ENCODE measurements around the gene XYLT1. TPM values are rescaled to one million over a fixed set of nuclear protein-coding genes. Genes with fewer than 3 reads are reported as not detected.

XYLT1 gene
- polyA plus RNA-seq, 2 donors, result 3.0 TPM

- peaks cover 3 to 7% of the 10 kb centered on the region in 2 donors for H3K4me1 ChIP-seq (ENCODE audit: control insufficient read depth in 2 of 2, insufficient read depth in 2 of 2, low read length in 1 of 2)
- H3K27ac ChIP-seq (ENCODE audit: low read depth in 2 of 2, low read length in 1 of 2), result peak overlapping the region; percentile 94 to 96
- no peaks in the 10 kb centered on the region for H3K27me3 ChIP-seq (ENCODE audit: control insufficient read depth in 1 of 2, insufficient read depth in 2 of 2, low read length in 2 of 2)
- 72 to 74% methylated on average over 15 of the region's 15 CpGs for WGBS, 2 donors
- no peak overlapping the region for H3K4me3 ChIP-seq (ENCODE audit: low read depth in 1 of 2, low read length in 2 of 2)
- H3K9me3 ChIP-seq (ENCODE audit: control insufficient read depth in 2 of 2, insufficient read depth in 1 of 2, low read depth in 1 of 2, low read length in 1 of 2), result no peaks in the 10 kb centered on the region
- H3K36me3 ChIP-seq (ENCODE audit: control insufficient read depth in 2 of 2, insufficient read depth in 2 of 2, low read length in 1 of 2), result no peaks in the 10 kb centered on the region
Measured at GRCh38 chr16:17471719-17472461, 1.1 kb upstream of the XYLT1 start.

DNA sequence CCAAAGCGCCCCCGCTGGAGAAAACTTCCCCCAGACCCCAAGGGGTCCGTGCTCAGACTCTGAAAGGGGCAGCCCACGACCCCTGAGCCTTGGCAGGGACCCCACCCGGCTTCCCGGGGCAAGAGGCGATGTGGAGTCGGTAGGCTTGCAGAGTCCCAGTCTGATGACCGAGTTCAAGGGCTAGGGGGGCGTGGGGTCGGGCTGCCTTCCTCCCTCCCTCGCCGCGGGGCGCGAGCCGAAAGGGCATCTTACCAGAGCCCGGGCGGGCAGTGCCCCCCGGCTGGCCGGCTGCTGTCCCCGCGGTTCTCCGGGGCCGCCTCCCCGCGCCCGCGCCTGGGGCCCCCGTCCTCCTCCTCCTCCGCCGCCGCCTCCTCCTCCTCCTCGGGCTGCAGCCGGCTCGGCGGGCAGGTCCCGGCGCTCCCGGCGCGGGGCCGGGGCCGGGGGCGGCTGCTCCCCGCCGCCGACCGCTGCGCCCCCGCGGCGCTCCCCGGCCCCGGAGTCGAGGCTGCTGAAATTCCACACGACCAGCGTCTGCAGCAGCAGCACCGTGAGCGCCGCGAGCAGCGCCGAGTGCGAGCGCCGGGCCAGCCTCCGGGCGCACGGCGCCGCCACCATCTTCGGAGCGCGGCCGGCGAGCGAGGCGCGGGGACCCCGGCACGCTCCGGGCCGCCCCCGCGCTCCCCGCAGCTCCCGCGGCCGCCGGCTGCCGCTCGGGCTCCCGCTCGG lies 415 bp downstream of the XYLT1 start:
- H3K36me3 ChIP-seq (ENCODE audit: control insufficient read depth in 2 of 2, insufficient read depth in 2 of 2, low read length in 1 of 2), result no peaks in the 10 kb centered on the region
- H3K4me3 ChIP-seq (ENCODE audit: low read depth in 1 of 2, low read length in 2 of 2), result peak overlapping the region; percentile 61 to 95
- H3K4me1 ChIP-seq (ENCODE audit: control insufficient read depth in 2 of 2, insufficient read depth in 2 of 2, low read length in 1 of 2), result peaks cover 3 to 7% of the 10 kb centered on the region in 2 donors
- no peaks in the 10 kb centered on the region for H3K9me3 ChIP-seq (ENCODE audit: control insufficient read depth in 2 of 2, insufficient read depth in 1 of 2, low read depth in 1 of 2, low read length in 1 of 2)
- WGBS, 2 donors, result 0 to 1% methylated on average over 38 to 95 of the region's 95 CpGs
- H3K27me3 ChIP-seq (ENCODE audit: control insufficient read depth in 1 of 2, insufficient read depth in 2 of 2, low read length in 2 of 2), result no peaks in the 10 kb centered on the region
- H3K27ac ChIP-seq (ENCODE audit: low read depth in 2 of 2, low read length in 1 of 2), result peak overlapping the region; percentile 94 to 96

DNA sequence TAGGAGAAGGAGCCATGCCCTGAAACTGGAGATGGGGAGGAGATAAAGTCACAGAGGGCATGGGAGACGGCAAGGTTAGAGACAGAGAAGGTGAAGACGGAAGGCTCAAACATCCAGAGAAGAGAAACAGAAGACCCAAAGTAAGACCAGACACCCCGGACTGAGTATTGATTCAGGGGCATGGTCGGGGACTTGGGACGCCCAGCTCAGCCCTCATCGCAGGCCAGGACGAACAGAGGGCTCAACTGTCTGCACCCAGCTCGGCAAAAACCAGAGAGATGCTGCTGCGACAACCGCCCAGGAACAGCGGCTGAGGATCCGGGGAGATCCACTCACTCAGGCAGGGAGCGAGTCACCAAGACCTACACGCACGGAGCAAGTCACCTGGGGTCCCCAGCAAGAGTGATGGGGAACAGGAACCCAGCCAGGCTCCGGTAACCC lies 999 bp downstream of the XYLT1 start:
- Histone ChIP-seq H3K4me3 (ENCODE audit: low read depth in 1 of 2, low read length in 2 of 2) (peak overlapping the region; percentile 61 to 95), H3K27me3 (ENCODE audit: control insufficient read depth in 1 of 2, insufficient read depth in 2 of 2, low read length in 2 of 2) (no peaks in the 10 kb centered on the region), H3K36me3 (ENCODE audit: control insufficient read depth in 2 of 2, insufficient read depth in 2 of 2, low read length in 1 of 2) (no peaks in the 10 kb centered on the region), H3K9me3 (ENCODE audit: control insufficient read depth in 2 of 2, insufficient read depth in 1 of 2, low read depth in 1 of 2, low read length in 1 of 2) (no peaks in the 10 kb centered on the region), H3K4me1 (ENCODE audit: control insufficient read depth in 2 of 2, insufficient read depth in 2 of 2, low read length in 1 of 2) (peaks cover 3 to 7% of the 10 kb centered on the region in 2 donors), H3K27ac (ENCODE audit: low read depth in 2 of 2, low read length in 1 of 2) (peak overlapping the region; percentile 2 to 94)
- WGBS, 2 donors, result 3 to 5% methylated on average over 16 of the region's 16 CpGs

GRCh38 chr16:17469011-17469740 lies 1.6 kb downstream of the XYLT1 start:
- H3K4me1 ChIP-seq (ENCODE audit: control insufficient read depth in 2 of 2, insufficient read depth in 2 of 2, low read length in 1 of 2), result peaks cover 3 to 7% of the 10 kb centered on the region in 2 donors
- H3K27me3 ChIP-seq (ENCODE audit: control insufficient read depth in 1 of 2, insufficient read depth in 2 of 2, low read length in 2 of 2), result no peaks in the 10 kb centered on the region
- WGBS, 2 donors, result 30 to 37% methylated on average over 18 of the region's 18 CpGs
- H3K27ac ChIP-seq (ENCODE audit: low read depth in 2 of 2, low read length in 1 of 2), result peak overlapping the region; percentile 2 to 56
- H3K9me3 ChIP-seq (ENCODE audit: control insufficient read depth in 2 of 2, insufficient read depth in 1 of 2, low read depth in 1 of 2, low read length in 1 of 2), result no peaks in the 10 kb centered on the region
- peak overlapping the region; percentile 61 to 95 for H3K4me3 ChIP-seq (ENCODE audit: low read depth in 1 of 2, low read length in 2 of 2)
- no peaks in the 10 kb centered on the region for H3K36me3 ChIP-seq (ENCODE audit: control insufficient read depth in 2 of 2, insufficient read depth in 2 of 2, low read length in 1 of 2)

DNA sequence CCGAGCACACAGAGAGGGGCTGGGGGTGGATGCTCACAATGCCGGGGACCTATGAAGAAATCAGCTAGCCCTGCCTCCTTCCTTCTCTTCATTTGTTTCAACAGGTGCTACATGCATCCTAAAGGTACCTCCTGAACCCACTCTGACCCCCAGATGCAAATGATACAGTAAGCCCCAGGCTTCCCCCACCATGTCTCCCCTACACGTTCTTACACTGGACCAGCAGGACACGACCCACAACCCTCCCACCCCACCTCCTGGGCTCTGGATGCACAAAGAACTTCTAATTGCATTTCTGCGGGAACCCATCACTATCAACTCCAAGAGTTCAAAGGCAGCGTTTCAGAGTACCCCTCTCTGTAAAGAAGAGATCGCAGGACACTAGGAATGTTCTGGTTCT lies 2.1 kb downstream of the XYLT1 start:
- Histone ChIP-seq H3K9me3 (ENCODE audit: control insufficient read depth in 2 of 2, insufficient read depth in 1 of 2, low read depth in 1 of 2, low read length in 1 of 2) (no peaks in the 10 kb centered on the region), H3K4me1 (ENCODE audit: control insufficient read depth in 2 of 2, insufficient read depth in 2 of 2, low read length in 1 of 2) (peaks cover 3 to 7% of the 10 kb centered on the region in 2 donors), H3K4me3 (ENCODE audit: low read depth in 1 of 2, low read length in 2 of 2) (peak overlapping the region in 1 of 2 donors; percentile 95), H3K27ac (ENCODE audit: low read depth in 2 of 2, low read length in 1 of 2) (peak overlapping the region in 1 of 2 donors; percentile 36), H3K27me3 (ENCODE audit: control insufficient read depth in 1 of 2, insufficient read depth in 2 of 2, low read length in 2 of 2) (no peaks in the 10 kb centered on the region), H3K36me3 (ENCODE audit: control insufficient read depth in 2 of 2, insufficient read depth in 2 of 2, low read length in 1 of 2) (no peaks in the 10 kb centered on the region)
- 58 to 60% methylated on average over 7 of the region's 7 CpGs for WGBS, 2 donors

DNA sequence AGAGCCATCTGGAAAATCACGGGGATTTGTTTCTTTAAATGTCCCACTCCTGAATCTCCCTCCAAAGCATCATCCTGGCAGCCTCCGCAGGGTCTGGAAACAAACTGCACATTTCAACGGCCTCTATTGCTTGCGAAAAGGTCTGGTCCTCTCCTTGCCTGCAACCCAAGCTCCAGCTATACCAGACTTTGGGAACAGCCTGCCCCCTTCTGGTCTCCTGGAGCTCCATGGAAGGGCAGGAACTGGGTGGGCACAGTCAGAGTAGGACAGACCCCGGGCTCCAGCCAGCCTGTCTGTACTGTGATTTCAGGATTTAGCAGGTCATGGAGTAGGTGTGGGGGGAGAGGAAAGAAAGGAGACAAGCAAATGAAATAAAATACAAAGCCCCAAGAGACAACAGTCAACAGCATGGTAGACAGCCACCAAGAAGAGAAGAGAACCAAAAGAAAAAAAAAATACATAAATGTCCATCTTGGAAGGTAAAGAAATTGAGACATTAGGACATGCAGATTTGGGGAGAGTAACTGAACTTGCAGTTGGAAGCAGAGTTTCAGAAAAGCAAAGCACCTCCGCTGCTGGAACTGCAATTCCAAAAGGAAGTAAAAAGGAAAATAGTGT lies 2.7 kb downstream of the XYLT1 start:
- H3K4me3 ChIP-seq (ENCODE audit: low read depth in 1 of 2, low read length in 2 of 2), result peak overlapping the region in 1 of 2 donors; percentile 95
- no peaks in the 10 kb centered on the region for H3K36me3 ChIP-seq (ENCODE audit: control insufficient read depth in 2 of 2, insufficient read depth in 2 of 2, low read length in 1 of 2)
- WGBS, 2 donors, result 42 to 43% methylated on average over 6 of the region's 6 CpGs
- H3K4me1 ChIP-seq (ENCODE audit: control insufficient read depth in 2 of 2, insufficient read depth in 2 of 2, low read length in 1 of 2), result peaks cover 3 to 7% of the 10 kb centered on the region in 2 donors
- no peaks in the 10 kb centered on the region for H3K9me3 ChIP-seq (ENCODE audit: control insufficient read depth in 2 of 2, insufficient read depth in 1 of 2, low read depth in 1 of 2, low read length in 1 of 2)
- no peaks in the 10 kb centered on the region for H3K27me3 ChIP-seq (ENCODE audit: control insufficient read depth in 1 of 2, insufficient read depth in 2 of 2, low read length in 2 of 2)
- H3K27ac ChIP-seq (ENCODE audit: low read depth in 2 of 2, low read length in 1 of 2), result no peak overlapping the region

- no peak overlapping the region for H3K4me3 ChIP-seq (ENCODE audit: low read depth in 1 of 2, low read length in 2 of 2)
- no peaks in the 10 kb centered on the region for H3K9me3 ChIP-seq (ENCODE audit: control insufficient read depth in 2 of 2, insufficient read depth in 1 of 2, low read depth in 1 of 2, low read length in 1 of 2)
- H3K27ac ChIP-seq (ENCODE audit: low read depth in 2 of 2, low read length in 1 of 2), result no peak overlapping the region
- H3K36me3 ChIP-seq (ENCODE audit: control insufficient read depth in 2 of 2, insufficient read depth in 2 of 2, low read length in 1 of 2), result no peaks in the 10 kb centered on the region
- 77 to 86% methylated on average over 8 of the region's 8 CpGs for WGBS, 2 donors
- H3K4me1 ChIP-seq (ENCODE audit: control insufficient read depth in 2 of 2, insufficient read depth in 2 of 2, low read length in 1 of 2), result peaks cover 3 to 7% of the 10 kb centered on the region in 2 donors
- H3K27me3 ChIP-seq (ENCODE audit: control insufficient read depth in 1 of 2, insufficient read depth in 2 of 2, low read length in 2 of 2), result no peaks in the 10 kb centered on the region
Measured at GRCh38 chr16:17466876-17467275, 3.9 kb downstream of the XYLT1 start.

DNA sequence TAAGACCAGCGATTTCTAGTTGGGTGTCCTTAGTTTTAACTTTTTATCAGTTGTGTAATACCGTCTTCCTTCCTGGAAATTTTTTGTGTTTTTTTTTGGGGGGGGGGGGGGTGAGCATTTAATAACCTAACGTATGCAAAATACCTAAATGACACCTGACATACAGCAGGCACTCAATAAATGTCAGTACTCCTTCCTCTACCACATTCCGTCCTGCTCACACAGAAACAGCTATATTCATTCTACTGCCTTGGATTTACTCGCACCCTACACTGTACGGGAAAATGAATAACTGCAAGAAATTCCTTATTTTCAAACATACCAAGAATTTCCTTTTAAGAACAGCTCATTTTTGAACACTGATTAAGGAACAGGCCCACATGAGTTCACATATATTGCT lies 5.3 kb downstream of the XYLT1 start:
- no peaks in the 10 kb centered on the region for H3K27me3 ChIP-seq (ENCODE audit: control insufficient read depth in 1 of 2, insufficient read depth in 2 of 2, low read length in 2 of 2)
- H3K4me3 ChIP-seq (ENCODE audit: low read depth in 1 of 2, low read length in 2 of 2), result no peak overlapping the region
- 82 to 92% methylated on average over 6 of the region's 6 CpGs for WGBS, 2 donors
- H3K9me3 ChIP-seq (ENCODE audit: control insufficient read depth in 2 of 2, insufficient read depth in 1 of 2, low read depth in 1 of 2, low read length in 1 of 2), result peaks cover 0 to 2% of the 10 kb centered on the region in 2 donors
- no peaks in the 10 kb centered on the region for H3K36me3 ChIP-seq (ENCODE audit: control insufficient read depth in 2 of 2, insufficient read depth in 2 of 2, low read length in 1 of 2)
- no peak overlapping the region for H3K27ac ChIP-seq (ENCODE audit: low read depth in 2 of 2, low read length in 1 of 2)
- H3K4me1 ChIP-seq (ENCODE audit: control insufficient read depth in 2 of 2, insufficient read depth in 2 of 2, low read length in 1 of 2), result peaks cover 7% of the 10 kb centered on the region in 2 donors

DNA sequence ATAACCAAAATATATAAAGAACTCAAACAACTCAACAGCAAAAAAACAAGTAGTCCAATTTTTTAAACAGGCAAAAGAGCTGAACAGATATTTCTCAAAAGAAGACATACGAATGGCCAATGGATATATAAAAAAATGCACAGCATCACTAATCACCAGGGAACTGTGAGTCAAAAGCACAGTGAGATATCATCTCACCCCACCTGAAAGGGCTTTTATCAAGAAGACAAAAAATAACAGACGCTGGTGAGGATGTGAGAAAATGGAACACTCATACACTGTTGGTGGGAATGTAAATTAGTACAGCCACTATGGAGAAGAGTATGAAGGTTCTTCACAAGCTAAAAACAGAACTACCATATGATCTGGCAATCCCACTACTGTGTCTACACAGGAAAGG lies 7.4 kb downstream of the XYLT1 start:
- Histone ChIP-seq H3K27me3 (ENCODE audit: control insufficient read depth in 1 of 2, insufficient read depth in 2 of 2, low read length in 2 of 2) (no peaks in the 10 kb centered on the region), H3K27ac (ENCODE audit: low read depth in 2 of 2, low read length in 1 of 2) (no peak overlapping the region), H3K4me3 (ENCODE audit: low read depth in 1 of 2, low read length in 2 of 2) (no peak overlapping the region), H3K9me3 (ENCODE audit: control insufficient read depth in 2 of 2, insufficient read depth in 1 of 2, low read depth in 1 of 2, low read length in 1 of 2) (peaks cover 0 to 2% of the 10 kb centered on the region in 2 donors), H3K4me1 (ENCODE audit: control insufficient read depth in 2 of 2, insufficient read depth in 2 of 2, low read length in 1 of 2) (peaks cover 0 to 6% of the 10 kb centered on the region in 2 donors), H3K36me3 (ENCODE audit: control insufficient read depth in 2 of 2, insufficient read depth in 2 of 2, low read length in 1 of 2) (no peaks in the 10 kb centered on the region)
- WGBS, 2 donors, result 90 to 93% methylated on average over 2 of the region's 2 CpGs

Measured in esophagus (tissue), 2 donors.